Prostate gland (tissue), 2 donors: ENCODE data around the gene AP3B1. TPM values are rescaled to one million over a fixed set of nuclear protein-coding genes. Genes with fewer than 3 reads are reported as not detected.

ENCODE experiments used
- DNase-seq: peaks from one replicate; pipeline ENCODE4 v3.0.0-alpha.2; 2019; ENCODE audit warnings: low spot score
- H3K27ac ChIP-seq, 2 donors: fragments of 200-600 bp; sonication (generic); 2 replicates each; pipeline ENCODE4 v1.5.1; 2017 to 2019
- H3K27me3 ChIP-seq: fragments of 200-600 bp; sonication (generic); replicated peaks from 2 replicates; pipeline ENCODE4 v1.5.1; 2019; ENCODE audit not compliant: insufficient read depth
- H3K36me3 ChIP-seq, 2 donors: fragments of 200-600 bp; sonication (generic); 1 replicate in 1 of 2; 2 replicates in 1 of 2; pipeline versions ENCODE4 v1.5.1 to v1.8.1; 2017 to 2019
- H3K4me1 ChIP-seq: fragments of 200-600 bp; sonication (generic); replicated peaks from 2 replicates; pipeline ENCODE4 v1.5.1; 2019
- H3K4me3 ChIP-seq, 2 donors: fragments of 200-600 bp; sonication (generic); 2 replicates each; pipeline ENCODE4 v1.5.1; 2017 to 2019
- H3K9me3 ChIP-seq: fragments of 200-600 bp; sonication (generic); 2 replicates; pipeline ENCODE4 v1.5.1; 2017
- POLR2A ChIP-seq: fragments of 450-650 bp; IDR thresholded peaks from one replicate; pipeline ENCODE4 v1.6.1; 2016; ENCODE audit warnings: antibody characterized with exemption, mild to moderate bottlenecking
- POLR2AphosphoS5 ChIP-seq: sonication (generic); formaldehyde crosslinking; IDR thresholded peaks from one replicate; pipeline ENCODE4 v1.6.1; 2017; ENCODE audit warnings: antibody characterized with exemption
- WGBS: methylation state at CpG from one replicate; pipeline ENCODE4 v1.1.5; 2018; 5-methylcytosine and 5-hydroxymethylcytosine counted together
- intact Hi-C: fragments of 100-400 bp; cut with DNase I; formaldehyde crosslinking; loops from one replicate; pipeline ENCODE4 v1.14.2; 2022
- total RNA-seq, 2 donors: library from RNA; depleted of rRNA; stranded (reverse); fragments of >200 nt; gene quantifications; one replicate each; pipeline ENCODE4 v1.1.0, GENCODE V29; 2016
- TF ChIP-seq, protein P1 (sequence below), 4 experiments: fragments of 200-600 bp in 2 of 4; fragments of 450-650 bp in 2 of 4; sonication (generic) in 2 of 4; IDR thresholded peaks; 1 replicate in 3 of 4; 2 replicates in 1 of 4; pipeline ENCODE4 v1.5.1; 2016 to 2019; ENCODE audit warnings: antibody characterized with exemption in 4 of 4, mild to moderate bottlenecking in 2 of 4, moderate library complexity in 2 of 4

The AP3B1 gene
- total RNA-seq, 2 donors from 2014 or later, result 33.1 to 60.5 TPM

- Histone ChIP-seq H3K4me3 (no peak overlapping the region), H3K27me3 (no peaks in the 10 kb centered on the region), H3K27ac (no peak overlapping the region), H3K36me3 (no peaks in the 10 kb centered on the region), H3K9me3 (no peaks in the 10 kb centered on the region), H3K4me1 (no peaks in the 10 kb centered on the region)
- intact Hi-C loops, result no loop called here
- no peak for DNase-seq
- TF ChIP-seq POLR2A (no peak), POLR2AphosphoS5 (no peak)
- TF ChIP-seq, protein P1, sequence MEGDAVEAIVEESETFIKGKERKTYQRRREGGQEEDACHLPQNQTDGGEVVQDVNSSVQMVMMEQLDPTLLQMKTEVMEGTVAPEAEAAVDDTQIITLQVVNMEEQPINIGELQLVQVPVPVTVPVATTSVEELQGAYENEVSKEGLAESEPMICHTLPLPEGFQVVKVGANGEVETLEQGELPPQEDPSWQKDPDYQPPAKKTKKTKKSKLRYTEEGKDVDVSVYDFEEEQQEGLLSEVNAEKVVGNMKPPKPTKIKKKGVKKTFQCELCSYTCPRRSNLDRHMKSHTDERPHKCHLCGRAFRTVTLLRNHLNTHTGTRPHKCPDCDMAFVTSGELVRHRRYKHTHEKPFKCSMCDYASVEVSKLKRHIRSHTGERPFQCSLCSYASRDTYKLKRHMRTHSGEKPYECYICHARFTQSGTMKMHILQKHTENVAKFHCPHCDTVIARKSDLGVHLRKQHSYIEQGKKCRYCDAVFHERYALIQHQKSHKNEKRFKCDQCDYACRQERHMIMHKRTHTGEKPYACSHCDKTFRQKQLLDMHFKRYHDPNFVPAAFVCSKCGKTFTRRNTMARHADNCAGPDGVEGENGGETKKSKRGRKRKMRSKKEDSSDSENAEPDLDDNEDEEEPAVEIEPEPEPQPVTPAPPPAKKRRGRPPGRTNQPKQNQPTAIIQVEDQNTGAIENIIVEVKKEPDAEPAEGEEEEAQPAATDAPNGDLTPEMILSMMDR (IDR thresholded peaks at IDR 0.05), result no peak
- 97% methylated on average over 1 of the region's 1 CpG for WGBS
Observed at GRCh38 chr5:78221467-78221866, 73.0 kb downstream of the AP3B1 start.

- Histone ChIP-seq H3K4me3 (no peak overlapping the region), H3K36me3 (no peaks in the 10 kb centered on the region), H3K4me1 (no peaks in the 10 kb centered on the region), H3K27ac (no peak overlapping the region), H3K9me3 (no peaks in the 10 kb centered on the region), H3K27me3 (no peaks in the 10 kb centered on the region)
- DNase-seq, result no peak
- intact Hi-C loops, result no loop called here
- TF ChIP-seq POLR2A, result no peak
- TF ChIP-seq, protein P1 (IDR thresholded peaks at IDR 0.05), result no peak
- TF ChIP-seq POLR2AphosphoS5, result no peak
- 94% methylated on average over 4 of the region's 4 CpGs for WGBS
Observed at GRCh38 chr5:78215972-78216371, 78.5 kb downstream of the AP3B1 start.

DNA sequence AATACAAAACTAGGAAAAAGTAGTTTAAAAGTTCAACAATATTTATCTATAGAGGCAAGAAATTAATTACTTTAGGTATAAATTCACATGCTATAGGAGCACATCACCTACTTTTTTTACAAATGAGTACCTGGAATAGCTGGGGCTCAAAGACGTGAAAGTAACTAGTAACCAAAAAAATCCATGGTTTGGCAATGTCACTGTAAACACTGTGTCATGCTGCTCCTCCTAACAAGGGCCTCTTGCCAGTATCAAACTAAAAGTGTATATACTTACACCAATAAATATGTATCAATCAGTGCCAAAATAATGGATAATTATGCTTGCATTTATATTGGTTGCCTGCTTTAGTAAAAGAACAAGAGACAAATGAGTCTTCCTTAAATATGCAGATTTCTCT lies 78.9 kb downstream of the AP3B1 start:
- Histone ChIP-seq H3K27ac (no peak overlapping the region), H3K4me3 (no peak overlapping the region), H3K9me3 (no peaks in the 10 kb centered on the region), H3K27me3 (no peaks in the 10 kb centered on the region), H3K4me1 (no peaks in the 10 kb centered on the region), H3K36me3 (no peaks in the 10 kb centered on the region)
- intact Hi-C loops, result no loop called here
- 68% methylated on average over 1 of the region's 1 CpG for WGBS
- TF ChIP-seq, protein P1 (IDR thresholded peaks at IDR 0.05), result no peak
- TF ChIP-seq POLR2AphosphoS5 (no peak), POLR2A (no peak)
- no peak for DNase-seq

- 91% methylated on average over 3 of the region's 3 CpGs for WGBS
- Histone ChIP-seq H3K36me3 (no peaks in the 10 kb centered on the region), H3K4me1 (no peaks in the 10 kb centered on the region), H3K27me3 (no peaks in the 10 kb centered on the region), H3K27ac (no peak overlapping the region), H3K9me3 (no peaks in the 10 kb centered on the region), H3K4me3 (no peak overlapping the region)
- TF ChIP-seq POLR2AphosphoS5 (no peak), POLR2A (no peak)
- TF ChIP-seq, protein P1 (IDR thresholded peaks at IDR 0.05), result no peak
- intact Hi-C loops, result no loop called here
- DNase-seq, result no peak
Observed at GRCh38 chr5:78213799-78214198, 80.7 kb downstream of the AP3B1 start.

DNA sequence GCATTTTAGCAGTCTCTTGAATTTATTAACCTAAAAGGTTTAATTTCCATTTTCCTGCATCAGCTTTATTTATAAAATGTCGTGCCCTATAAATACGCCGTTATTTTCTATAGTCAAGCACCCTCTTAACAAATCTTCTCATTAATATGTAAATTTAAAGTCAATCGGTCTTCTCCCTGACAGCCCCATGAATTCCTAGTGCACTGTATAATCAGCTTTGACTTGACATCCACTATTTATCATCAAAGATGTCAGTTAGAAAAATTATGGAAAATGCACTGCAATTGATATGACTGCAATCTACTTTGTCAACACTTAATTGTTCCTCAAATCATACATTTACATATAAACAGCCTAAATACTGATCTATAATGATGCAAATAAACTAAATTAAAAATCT lies 83.4 kb downstream of the AP3B1 start:
- Histone ChIP-seq H3K27me3 (no peaks in the 10 kb centered on the region), H3K9me3 (no peaks in the 10 kb centered on the region), H3K27ac (no peak overlapping the region), H3K36me3 (no peaks in the 10 kb centered on the region), H3K4me1 (no peaks in the 10 kb centered on the region), H3K4me3 (no peak overlapping the region)
- no peak for TF ChIP-seq POLR2A
- TF ChIP-seq, protein P1 (IDR thresholded peaks at IDR 0.05), result no peak
- TF ChIP-seq POLR2AphosphoS5, result no peak
- intact Hi-C loops, result no loop called here
- DNase-seq, result no peak
- 94% methylated on average over 4 of the region's 4 CpGs for WGBS
